ENCODE data around the gene GABARAP. TPM values are rescaled to one million over a fixed set of nuclear protein-coding genes. Genes with fewer than 3 reads are reported as not detected.

GABARAP gene
- total and polyA plus RNA-seq, 2 of the 13 experiments (the other 11 are each of a cell fraction or from before 2014, with no cell fraction given): 161 to 310 TPM

DNA sequence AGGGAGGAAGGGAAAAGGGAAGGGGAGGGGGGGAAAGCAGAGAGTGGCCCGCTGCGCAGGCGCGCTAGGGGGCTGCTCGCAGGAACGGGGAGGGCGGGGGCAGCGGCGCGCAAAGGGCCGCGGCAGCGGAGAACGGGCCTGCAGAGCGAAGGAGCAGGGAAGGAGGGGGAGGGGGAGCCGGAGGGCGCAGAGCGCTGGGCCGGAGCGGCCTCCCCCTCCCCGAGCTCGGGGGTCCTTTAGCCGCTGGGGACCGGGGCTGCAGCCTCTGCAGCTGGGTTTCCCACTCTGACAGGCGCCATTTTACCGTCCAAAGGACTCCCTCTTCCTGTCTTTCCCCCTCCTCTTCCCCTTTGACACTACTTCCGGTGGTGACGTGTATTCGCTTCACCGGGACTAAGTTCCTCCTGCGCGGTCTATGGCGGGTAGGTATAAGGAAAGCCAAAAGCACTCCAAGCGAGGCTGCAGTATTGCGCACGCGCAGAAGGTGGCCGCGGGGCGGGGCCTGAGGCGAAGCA, 9.5 kb upstream of the GABARAP start, which contains the start of gene CTDNEP1 (continued):
- TF ChIP-seq ZNF629 (CRISPR knock-in tag; conservative IDR thresholded peaks at IDR 0.05) (no peak), HDAC6 (IDR thresholded peaks at IDR 0.05; ENCODE audit: low read depth, low read length) (no peak), NCOR1 (IDR thresholded peaks at IDR 0.05; ENCODE audit: borderline replicate concordance, low read length) (no peak), CHCHD3 (CRISPR knock-in tag; IDR thresholded peaks at IDR 0.05) (no peak), ZNF180 (CRISPR knock-in tag; IDR thresholded peaks at IDR 0.05; ENCODE audit: borderline replicate concordance, low read depth) (no peak), CENPX (CRISPR knock-in tag; IDR thresholded peaks at IDR 0.05) (no peak), ZNF883 (CRISPR knock-in tag; IDR thresholded peaks at IDR 0.05; ENCODE audit: not compliant biosample characterization) (no peak), ATAD3A (CRISPR knock-in tag; IDR thresholded peaks at IDR 0.05) (no peak), SATB2 (CRISPR knock-in tag; IDR thresholded peaks at IDR 0.05) (no peak), HMGA1 (CRISPR knock-in tag; conservative IDR thresholded peaks at IDR 0.05) (no peak), ZNF776 (CRISPR knock-in tag; IDR thresholded peaks at IDR 0.05) (no peak), POLR2AphosphoS2 (IDR thresholded peaks at IDR 0.05; ENCODE audit: low read depth, low read length) (no peak), RXRA (CRISPR knock-in tag; IDR thresholded peaks at IDR 0.05) (no peak), NAIF1 (CRISPR knock-in tag; IDR thresholded peaks at IDR 0.05; ENCODE audit: borderline replicate concordance) (no peak), NR3C1 (CRISPR knock-in tag; IDR thresholded peaks at IDR 0.05) (no peak)
- TF ChIP-seq, protein P1, sequence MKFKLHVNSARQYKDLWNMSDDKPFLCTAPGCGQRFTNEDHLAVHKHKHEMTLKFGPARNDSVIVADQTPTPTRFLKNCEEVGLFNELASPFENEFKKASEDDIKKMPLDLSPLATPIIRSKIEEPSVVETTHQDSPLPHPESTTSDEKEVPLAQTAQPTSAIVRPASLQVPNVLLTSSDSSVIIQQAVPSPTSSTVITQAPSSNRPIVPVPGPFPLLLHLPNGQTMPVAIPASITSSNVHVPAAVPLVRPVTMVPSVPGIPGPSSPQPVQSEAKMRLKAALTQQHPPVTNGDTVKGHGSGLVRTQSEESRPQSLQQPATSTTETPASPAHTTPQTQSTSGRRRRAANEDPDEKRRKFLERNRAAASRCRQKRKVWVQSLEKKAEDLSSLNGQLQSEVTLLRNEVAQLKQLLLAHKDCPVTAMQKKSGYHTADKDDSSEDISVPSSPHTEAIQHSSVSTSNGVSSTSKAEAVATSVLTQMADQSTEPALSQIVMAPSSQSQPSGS (CRISPR knock-in tag; IDR thresholded peaks at IDR 0.05): no peak
- TF ChIP-seq, protein P2, sequence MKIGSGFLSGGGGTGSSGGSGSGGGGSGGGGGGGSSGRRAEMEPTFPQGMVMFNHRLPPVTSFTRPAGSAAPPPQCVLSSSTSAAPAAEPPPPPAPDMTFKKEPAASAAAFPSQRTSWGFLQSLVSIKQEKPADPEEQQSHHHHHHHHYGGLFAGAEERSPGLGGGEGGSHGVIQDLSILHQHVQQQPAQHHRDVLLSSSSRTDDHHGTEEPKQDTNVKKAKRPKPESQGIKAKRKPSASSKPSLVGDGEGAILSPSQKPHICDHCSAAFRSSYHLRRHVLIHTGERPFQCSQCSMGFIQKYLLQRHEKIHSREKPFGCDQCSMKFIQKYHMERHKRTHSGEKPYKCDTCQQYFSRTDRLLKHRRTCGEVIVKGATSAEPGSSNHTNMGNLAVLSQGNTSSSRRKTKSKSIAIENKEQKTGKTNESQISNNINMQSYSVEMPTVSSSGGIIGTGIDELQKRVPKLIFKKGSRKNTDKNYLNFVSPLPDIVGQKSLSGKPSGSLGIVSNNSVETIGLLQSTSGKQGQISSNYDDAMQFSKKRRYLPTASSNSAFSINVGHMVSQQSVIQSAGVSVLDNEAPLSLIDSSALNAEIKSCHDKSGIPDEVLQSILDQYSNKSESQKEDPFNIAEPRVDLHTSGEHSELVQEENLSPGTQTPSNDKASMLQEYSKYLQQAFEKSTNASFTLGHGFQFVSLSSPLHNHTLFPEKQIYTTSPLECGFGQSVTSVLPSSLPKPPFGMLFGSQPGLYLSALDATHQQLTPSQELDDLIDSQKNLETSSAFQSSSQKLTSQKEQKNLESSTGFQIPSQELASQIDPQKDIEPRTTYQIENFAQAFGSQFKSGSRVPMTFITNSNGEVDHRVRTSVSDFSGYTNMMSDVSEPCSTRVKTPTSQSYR (CRISPR knock-in tag; IDR thresholded peaks at IDR 0.05; ENCODE audit: borderline replicate concordance): 0 out of 2 replicates have a peak, but pooled peaks have one; percentile 20
- TF ChIP-seq, protein P3, sequence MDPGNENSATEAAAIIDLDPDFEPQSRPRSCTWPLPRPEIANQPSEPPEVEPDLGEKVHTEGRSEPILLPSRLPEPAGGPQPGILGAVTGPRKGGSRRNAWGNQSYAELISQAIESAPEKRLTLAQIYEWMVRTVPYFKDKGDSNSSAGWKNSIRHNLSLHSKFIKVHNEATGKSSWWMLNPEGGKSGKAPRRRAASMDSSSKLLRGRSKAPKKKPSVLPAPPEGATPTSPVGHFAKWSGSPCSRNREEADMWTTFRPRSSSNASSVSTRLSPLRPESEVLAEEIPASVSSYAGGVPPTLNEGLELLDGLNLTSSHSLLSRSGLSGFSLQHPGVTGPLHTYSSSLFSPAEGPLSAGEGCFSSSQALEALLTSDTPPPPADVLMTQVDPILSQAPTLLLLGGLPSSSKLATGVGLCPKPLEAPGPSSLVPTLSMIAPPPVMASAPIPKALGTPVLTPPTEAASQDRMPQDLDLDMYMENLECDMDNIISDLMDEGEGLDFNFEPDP (CRISPR knock-in tag; conservative IDR thresholded peaks at IDR 0.05): no peak
- TF ChIP-seq, protein P4, sequence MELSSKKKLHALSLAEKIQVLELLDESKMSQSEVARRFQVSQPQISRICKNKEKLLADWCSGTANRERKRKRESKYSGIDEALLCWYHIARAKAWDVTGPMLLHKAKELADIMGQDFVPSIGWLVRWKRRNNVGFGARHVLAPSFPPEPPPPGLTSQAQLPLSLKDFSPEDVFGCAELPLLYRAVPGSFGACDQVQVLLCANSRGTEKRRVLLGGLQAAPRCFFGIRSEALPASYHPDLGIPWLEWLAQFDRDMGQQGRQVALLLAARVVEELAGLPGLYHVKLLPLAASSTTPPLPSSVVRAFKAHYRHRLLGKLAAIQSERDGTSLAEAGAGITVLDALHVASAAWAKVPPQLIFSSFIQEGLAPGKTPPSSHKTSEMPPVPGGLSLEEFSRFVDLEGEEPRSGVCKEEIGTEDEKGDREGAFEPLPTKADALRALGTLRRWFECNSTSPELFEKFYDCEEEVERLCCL (CRISPR knock-in tag; IDR thresholded peaks at IDR 0.05; ENCODE audit: borderline replicate concordance): no peak
- TF ChIP-seq, protein P5, sequence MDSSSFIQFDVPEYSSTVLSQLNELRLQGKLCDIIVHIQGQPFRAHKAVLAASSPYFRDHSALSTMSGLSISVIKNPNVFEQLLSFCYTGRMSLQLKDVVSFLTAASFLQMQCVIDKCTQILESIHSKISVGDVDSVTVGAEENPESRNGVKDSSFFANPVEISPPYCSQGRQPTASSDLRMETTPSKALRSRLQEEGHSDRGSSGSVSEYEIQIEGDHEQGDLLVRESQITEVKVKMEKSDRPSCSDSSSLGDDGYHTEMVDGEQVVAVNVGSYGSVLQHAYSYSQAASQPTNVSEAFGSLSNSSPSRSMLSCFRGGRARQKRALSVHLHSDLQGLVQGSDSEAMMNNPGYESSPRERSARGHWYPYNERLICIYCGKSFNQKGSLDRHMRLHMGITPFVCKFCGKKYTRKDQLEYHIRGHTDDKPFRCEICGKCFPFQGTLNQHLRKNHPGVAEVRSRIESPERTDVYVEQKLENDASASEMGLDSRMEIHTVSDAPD (CRISPR knock-in tag; IDR thresholded peaks at IDR 0.05): no peak
- TF ChIP-seq, protein P6, sequence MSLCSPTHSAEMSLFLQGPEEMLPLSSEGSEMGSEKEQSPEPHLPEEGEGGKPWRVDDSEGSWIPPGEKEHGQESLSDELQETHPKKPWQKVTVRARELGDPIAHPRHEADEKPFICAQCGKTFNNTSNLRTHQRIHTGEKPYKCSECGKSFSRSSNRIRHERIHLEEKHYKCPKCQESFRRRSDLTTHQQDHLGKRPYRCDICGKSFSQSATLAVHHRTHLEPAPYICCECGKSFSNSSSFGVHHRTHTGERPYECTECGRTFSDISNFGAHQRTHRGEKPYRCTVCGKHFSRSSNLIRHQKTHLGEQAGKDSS (CRISPR knock-in tag; IDR thresholded peaks at IDR 0.05; ENCODE audit: borderline replicate concordance, low read depth): no peak
